Measurements from ENCODE around the gene BLID. TPM values are rescaled to one million over a fixed set of nuclear protein-coding genes. Genes with fewer than 3 reads are reported as not detected.
A peak's percentile ranks its signal among the peaks of the same experiment; 100 is the strongest.

The BLID gene
- total RNA-seq, 1 donor from 2014 or later, result 1.2 TPM

DNA sequence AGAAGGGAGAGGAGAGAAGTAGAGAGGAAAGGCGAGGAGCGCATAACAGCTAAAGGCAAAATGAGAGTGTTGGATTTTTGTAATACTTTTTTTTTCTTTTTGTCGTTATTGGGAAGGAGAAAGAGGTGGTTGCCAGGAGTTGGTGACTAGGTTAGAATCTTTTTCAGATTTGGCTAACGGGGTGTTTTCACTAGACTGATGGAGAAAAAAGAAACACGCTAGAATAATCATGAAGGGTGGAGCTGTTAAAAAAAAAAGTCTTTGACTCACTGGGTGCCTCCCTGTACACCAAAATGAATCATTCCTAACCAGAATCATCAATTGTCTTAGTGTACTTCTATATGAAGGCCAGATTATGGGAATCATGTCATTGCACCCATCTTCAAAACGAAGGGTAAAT lies 12.7 kb downstream of the BLID start:
- H3K4me1 Mint-ChIP-seq (ENCODE audit: low read depth, unreplicated experiment), result peaks cover 19% of the 10 kb centered on the region
- Histone ChIP-seq H4K20me1 (ENCODE audit: insufficient read depth, low read length) (peaks cover 71% of the 10 kb centered on the region), H3K27ac (ENCODE audit: low read depth, low read length) (peak overlapping the region; percentile 95), H3K4me2 (ENCODE audit: low read length) (peak overlapping the region; percentile 87), H3K9ac (ENCODE audit: low read length) (peak overlapping the region; percentile 96), H3K36me3 (ENCODE audit: insufficient read depth, low read length) (peaks cover 40% of the 10 kb centered on the region), H3K27me3 (ENCODE audit: insufficient read depth, low read length) (no peaks in the 10 kb centered on the region), H3K79me2 (ENCODE audit: insufficient read depth, low read length) (peaks cover 99% of the 10 kb centered on the region), H3K9me3 (ENCODE audit: insufficient read depth, low read depth, low read length) (no peaks in the 10 kb centered on the region), H3K4me3 (ENCODE audit: insufficient read depth, low read depth, low read length) (no peak overlapping the region), H2AFZ (ENCODE audit: low read depth, low read length) (no peak overlapping the region), H3K4me1 (ENCODE audit: insufficient read depth, low read length) (peaks cover 66% of the 10 kb centered on the region)
- TF ChIP-seq, protein P1, sequence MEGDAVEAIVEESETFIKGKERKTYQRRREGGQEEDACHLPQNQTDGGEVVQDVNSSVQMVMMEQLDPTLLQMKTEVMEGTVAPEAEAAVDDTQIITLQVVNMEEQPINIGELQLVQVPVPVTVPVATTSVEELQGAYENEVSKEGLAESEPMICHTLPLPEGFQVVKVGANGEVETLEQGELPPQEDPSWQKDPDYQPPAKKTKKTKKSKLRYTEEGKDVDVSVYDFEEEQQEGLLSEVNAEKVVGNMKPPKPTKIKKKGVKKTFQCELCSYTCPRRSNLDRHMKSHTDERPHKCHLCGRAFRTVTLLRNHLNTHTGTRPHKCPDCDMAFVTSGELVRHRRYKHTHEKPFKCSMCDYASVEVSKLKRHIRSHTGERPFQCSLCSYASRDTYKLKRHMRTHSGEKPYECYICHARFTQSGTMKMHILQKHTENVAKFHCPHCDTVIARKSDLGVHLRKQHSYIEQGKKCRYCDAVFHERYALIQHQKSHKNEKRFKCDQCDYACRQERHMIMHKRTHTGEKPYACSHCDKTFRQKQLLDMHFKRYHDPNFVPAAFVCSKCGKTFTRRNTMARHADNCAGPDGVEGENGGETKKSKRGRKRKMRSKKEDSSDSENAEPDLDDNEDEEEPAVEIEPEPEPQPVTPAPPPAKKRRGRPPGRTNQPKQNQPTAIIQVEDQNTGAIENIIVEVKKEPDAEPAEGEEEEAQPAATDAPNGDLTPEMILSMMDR (IDR thresholded peaks at IDR 0.05; ENCODE audit: insufficient read depth, low read depth, low read length), result no peak
- no peak for TF ChIP-seq EZH2 (IDR thresholded peaks at IDR 0.05; ENCODE audit: insufficient read depth, low read length)
- H3K4me3 Mint-ChIP-seq (ENCODE audit: unreplicated experiment), result no peak overlapping the region
- H3K9me3 Mint-ChIP-seq (ENCODE audit: unreplicated experiment), result peaks cover 1% of the 10 kb centered on the region
- no peaks in the 10 kb centered on the region for H3K27me3 Mint-ChIP-seq (ENCODE audit: low read depth, unreplicated experiment)
- DNase-seq (ENCODE audit: low read depth) (peak; percentile 78), FAIRE-seq (no peak)
- H3K27ac Mint-ChIP-seq (ENCODE audit: unreplicated experiment), result no peak overlapping the region
- no peaks in the 10 kb centered on the region for H3K36me3 Mint-ChIP-seq (ENCODE audit: low read depth, unreplicated experiment)

DNA sequence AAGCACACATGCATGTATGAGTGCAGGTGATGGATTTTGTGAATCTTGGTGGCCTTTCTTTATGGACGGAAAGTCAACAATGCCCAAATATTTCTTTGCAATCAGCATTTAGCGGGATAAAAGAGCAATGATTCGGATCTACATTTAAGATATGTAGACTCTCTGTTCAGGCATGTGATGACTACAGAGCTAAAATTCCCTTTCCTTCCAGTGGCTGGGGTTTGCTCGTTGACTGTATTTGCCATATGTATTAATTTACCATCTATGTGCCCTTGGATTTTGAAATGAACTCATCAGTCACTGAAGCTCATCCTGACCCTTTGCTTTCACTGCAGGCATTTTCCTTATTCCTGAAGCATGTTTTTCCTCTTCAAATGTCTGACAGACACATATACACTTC lies 13.6 kb downstream of the BLID start:
- H3K27me3 ChIP-seq (ENCODE audit: insufficient read depth, low read length), result no peaks in the 10 kb centered on the region
- H3K79me2 ChIP-seq (ENCODE audit: insufficient read depth, low read length), result peaks cover 99% of the 10 kb centered on the region
- Mint-ChIP-seq H3K4me3 (ENCODE audit: unreplicated experiment) (no peak overlapping the region), H3K9me3 (ENCODE audit: unreplicated experiment) (peaks cover 1% of the 10 kb centered on the region), H3K27me3 (ENCODE audit: low read depth, unreplicated experiment) (no peaks in the 10 kb centered on the region), H3K4me1 (ENCODE audit: low read depth, unreplicated experiment) (peaks cover 21% of the 10 kb centered on the region), H3K36me3 (ENCODE audit: low read depth, unreplicated experiment) (no peaks in the 10 kb centered on the region), H3K27ac (ENCODE audit: unreplicated experiment) (no peak overlapping the region)
- H3K36me3 ChIP-seq (ENCODE audit: insufficient read depth, low read length), result peaks cover 36% of the 10 kb centered on the region
- FAIRE-seq (no peak), DNase-seq (ENCODE audit: low read depth) (no peak)
- H2AFZ ChIP-seq (ENCODE audit: low read depth, low read length), result no peak overlapping the region
- H3K9ac ChIP-seq (ENCODE audit: low read length), result peak overlapping the region; percentile 96
- peaks cover 62% of the 10 kb centered on the region for H3K4me1 ChIP-seq (ENCODE audit: insufficient read depth, low read length)
- H3K4me2 ChIP-seq (ENCODE audit: low read length), result peak overlapping the region; percentile 87
- TF ChIP-seq EZH2 (IDR thresholded peaks at IDR 0.05; ENCODE audit: insufficient read depth, low read length), result no peak
- TF ChIP-seq, protein P1 (IDR thresholded peaks at IDR 0.05; ENCODE audit: insufficient read depth, low read depth, low read length), result no peak
- peak overlapping the region; percentile 95 for H3K27ac ChIP-seq (ENCODE audit: low read depth, low read length)
- peak overlapping the region; percentile 87 for H3K4me3 ChIP-seq (ENCODE audit: insufficient read depth, low read depth, low read length)
- H4K20me1 ChIP-seq (ENCODE audit: insufficient read depth, low read length), result peaks cover 71% of the 10 kb centered on the region
- H3K9me3 ChIP-seq (ENCODE audit: insufficient read depth, low read depth, low read length), result no peaks in the 10 kb centered on the region

DNA sequence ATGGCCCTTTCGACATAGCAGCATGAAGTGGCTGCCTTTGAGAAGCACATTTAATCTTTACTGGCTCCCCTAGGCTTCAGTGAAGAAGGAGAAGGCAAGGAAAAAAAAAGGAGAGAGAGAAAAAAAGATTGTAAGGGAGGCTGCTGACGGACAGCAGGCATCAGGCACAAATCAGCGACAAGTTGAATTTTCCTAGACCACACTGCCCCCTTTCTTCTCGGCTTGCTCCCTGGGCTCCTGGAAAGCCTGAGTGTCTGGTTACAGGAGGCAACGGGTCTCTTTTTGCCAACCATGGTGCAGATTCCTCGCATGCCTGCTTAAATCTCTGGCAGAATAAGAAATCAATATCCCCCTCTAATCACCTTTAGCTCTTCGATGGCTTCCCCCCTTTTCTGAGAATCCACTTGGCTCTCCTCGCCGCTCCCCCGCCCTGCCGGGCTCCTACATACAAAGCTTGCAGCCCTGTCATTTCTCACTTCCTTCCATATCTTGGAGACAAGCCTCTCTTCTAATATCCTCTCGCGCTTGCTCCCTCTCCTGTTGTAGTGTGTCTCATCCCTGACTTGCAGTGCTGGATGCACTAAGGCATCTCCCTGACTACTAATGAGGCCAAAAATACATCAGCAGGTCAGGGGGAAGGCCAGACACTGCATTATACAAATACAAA lies 14.3 kb downstream of the BLID start:
- peaks cover 21% of the 10 kb centered on the region for H3K4me1 Mint-ChIP-seq (ENCODE audit: low read depth, unreplicated experiment)
- Histone ChIP-seq H2AFZ (ENCODE audit: low read depth, low read length) (no peak overlapping the region), H3K36me3 (ENCODE audit: insufficient read depth, low read length) (peaks cover 33% of the 10 kb centered on the region), H3K27ac (ENCODE audit: low read depth, low read length) (peak overlapping the region; percentile 95), H3K79me2 (ENCODE audit: insufficient read depth, low read length) (peaks cover 99% of the 10 kb centered on the region), H3K4me3 (ENCODE audit: insufficient read depth, low read depth, low read length) (peak overlapping the region; percentile 87), H3K4me2 (ENCODE audit: low read length) (peak overlapping the region; percentile 87), H3K4me1 (ENCODE audit: insufficient read depth, low read length) (peaks cover 61% of the 10 kb centered on the region), H4K20me1 (ENCODE audit: insufficient read depth, low read length) (peaks cover 65% of the 10 kb centered on the region), H3K9me3 (ENCODE audit: insufficient read depth, low read depth, low read length) (no peaks in the 10 kb centered on the region), H3K27me3 (ENCODE audit: insufficient read depth, low read length) (no peaks in the 10 kb centered on the region), H3K9ac (ENCODE audit: low read length) (peak overlapping the region; percentile 96)
- no peak overlapping the region for H3K27ac Mint-ChIP-seq (ENCODE audit: unreplicated experiment)
- H3K9me3 Mint-ChIP-seq (ENCODE audit: unreplicated experiment), result peaks cover 1% of the 10 kb centered on the region
- FAIRE-seq, result peak; percentile 58
- H3K27me3 Mint-ChIP-seq (ENCODE audit: low read depth, unreplicated experiment), result no peaks in the 10 kb centered on the region
- H3K4me3 Mint-ChIP-seq (ENCODE audit: unreplicated experiment), result no peak overlapping the region
- TF ChIP-seq, protein P1 (IDR thresholded peaks at IDR 0.05; ENCODE audit: insufficient read depth, low read depth, low read length), result peak; percentile 26
- TF ChIP-seq EZH2 (IDR thresholded peaks at IDR 0.05; ENCODE audit: insufficient read depth, low read length), result no peak
- peak; percentile 88 for DNase-seq (ENCODE audit: low read depth)
- no peaks in the 10 kb centered on the region for H3K36me3 Mint-ChIP-seq (ENCODE audit: low read depth, unreplicated experiment)
